Endodermal cell (in vitro differentiated cells): Measurements from ENCODE around the gene MFNG. TPM values are rescaled to one million over a fixed set of nuclear protein-coding genes. Genes with fewer than 3 reads are reported as not detected.

Experiments
- DNase-seq: peaks from one replicate; pipeline ENCODE4 v3.0.0-alpha.2; 2017
- H3K27ac ChIP-seq: 2 replicates; pipeline ENCODE4 v1.5.1; 2013; ENCODE audit warnings: mild to moderate bottlenecking, low read depth, low read length, moderate library complexity
- H3K27me3 ChIP-seq: 2 replicates; pipeline ENCODE4 v1.6.1; 2013; ENCODE audit warnings: mild to moderate bottlenecking, low read length, moderate library complexity; ENCODE audit not compliant: insufficient read depth, control insufficient read depth, poor library complexity, severe bottlenecking
- H3K36me3 ChIP-seq: 2 replicates; pipeline ENCODE4 v1.7.0; 2013; ENCODE audit warnings: mild to moderate bottlenecking, low read length, moderate library complexity; ENCODE audit not compliant: control insufficient read depth, insufficient read depth
- H3K4me1 ChIP-seq: one replicate; pipeline ENCODE4 v1.7.0; 2013; ENCODE audit warnings: low read length; ENCODE audit not compliant: control insufficient read depth, insufficient read depth
- H3K4me3 ChIP-seq: 2 replicates; pipeline ENCODE4 v1.5.1; 2013; ENCODE audit warnings: mild to moderate bottlenecking, low read length, moderate library complexity
- H3K9ac ChIP-seq: 2 replicates; pipeline ENCODE4 v1.6.1; 2013; ENCODE audit warnings: mild to moderate bottlenecking, low read length, moderate library complexity; ENCODE audit not compliant: poor library complexity, severe bottlenecking; ENCODE audit errors: extremely low read depth
- H3K9me3 ChIP-seq: 2 replicates; pipeline ENCODE4 v1.6.1; 2013; ENCODE audit warnings: mild to moderate bottlenecking, low read length, moderate library complexity; ENCODE audit not compliant: control insufficient read depth
- H3K27ac Mint-ChIP-seq: 2 replicates; pipeline ENCODE4 v1.8.0; 2020; ENCODE audit warnings: mixed read lengths
- H3K27me3 Mint-ChIP-seq: 2 replicates; pipeline ENCODE4 v1.8.0; 2021; ENCODE audit warnings: mild to moderate bottlenecking, mixed read lengths; ENCODE audit not compliant: insufficient read depth
- H3K36me3 Mint-ChIP-seq: 2 replicates; pipeline ENCODE4 v1.8.0; 2020; ENCODE audit warnings: low read depth, mixed read lengths
- H3K4me1 Mint-ChIP-seq: 2 replicates; pipeline ENCODE4 v1.8.0; 2020; ENCODE audit warnings: mixed read lengths
- H3K4me3 Mint-ChIP-seq: 2 replicates; pipeline ENCODE4 v1.8.0; 2020; ENCODE audit warnings: mild to moderate bottlenecking, moderate library complexity, mixed read lengths
- H3K9me3 Mint-ChIP-seq: 2 replicates; pipeline ENCODE4 v1.8.0; 2020; ENCODE audit warnings: mild to moderate bottlenecking, mixed read lengths
- CTCF ChIP-seq: fragments of 200-600 bp; sonication (generic); conservative IDR thresholded peaks from 2 replicates; pipeline ENCODE4 v1.5.0; 2021; ENCODE audit warnings: antibody characterized with exemption, mild to moderate bottlenecking
- WGBS, 2 experiments: methylation state at CpG; one replicate each; pipeline versions ENCODE4 v1.1.5 to v1.1.7; 2013; ENCODE audit warnings: missing lambda C conversion rate in 2 of 2, mixed read lengths in 1 of 2; ENCODE audit not compliant: insufficient coverage in 1 of 2, insufficient read length in 1 of 2; 5-methylcytosine and 5-hydroxymethylcytosine counted together
- total RNA-seq, 2 donors: library from RNA; stranded (reverse); fragmentation: NEBNext Ultra II Directional in 1 of 2; extraction: Animal tissue kit (Norgen Biotek cat#: 25700) in 1 of 2; gene quantifications; 2 replicates in 1 of 2; 3 replicates in 1 of 2; pipeline ENCODE4 v1.2.1, GENCODE V29; 2021

Gene MFNG
- total RNA-seq, 2 donors from 2014 or later = 1.9 to 6.6 TPM

- no peaks in the 10 kb centered on the region for H3K4me1 ChIP-seq
- no peaks in the 10 kb centered on the region for H3K36me3 ChIP-seq
- Mint-ChIP-seq H3K27ac (no peak overlapping the region), H3K4me3 (no peak overlapping the region), H3K9me3 (no peaks in the 10 kb centered on the region), H3K36me3 (no peaks in the 10 kb centered on the region), H3K27me3 (peaks cover 7% of the 10 kb centered on the region), H3K4me1 (no peaks in the 10 kb centered on the region)
- 91 to 94% methylated on average over 8 to 12 of the region's 12 CpGs for WGBS, 2 experiments
- H3K27me3 ChIP-seq = peaks cover 4% of the 10 kb centered on the region
- no peaks in the 10 kb centered on the region for H3K9me3 ChIP-seq
- no peak for DNase-seq
- H3K27ac ChIP-seq = no peak overlapping the region
- no peak overlapping the region for H3K4me3 ChIP-seq
- no peak overlapping the region for H3K9ac ChIP-seq
- TF ChIP-seq CTCF = no peak
These were observed 40.2 kb upstream of the MFNG start for GRCh38 chr22:37526376-37526775.

GRCh38 chr22:37525746-37526350 is 39.7 kb upstream of the MFNG start:
- H3K4me3 Mint-ChIP-seq = no peak overlapping the region
- DNase-seq = no peak
- H3K27ac Mint-ChIP-seq = no peak overlapping the region
- H3K4me3 ChIP-seq = no peak overlapping the region
- no peaks in the 10 kb centered on the region for H3K4me1 Mint-ChIP-seq
- peaks cover 10% of the 10 kb centered on the region for H3K27me3 ChIP-seq
- no peaks in the 10 kb centered on the region for H3K9me3 Mint-ChIP-seq
- H3K9ac ChIP-seq = no peak overlapping the region
- no peaks in the 10 kb centered on the region for H3K36me3 ChIP-seq
- no peaks in the 10 kb centered on the region for H3K9me3 ChIP-seq
- no peaks in the 10 kb centered on the region for H3K36me3 Mint-ChIP-seq
- TF ChIP-seq CTCF = no peak
- 88 to 95% methylated on average over 5 to 7 of the region's 7 CpGs for WGBS, 2 experiments
- no peak overlapping the region for H3K27ac ChIP-seq
- H3K27me3 Mint-ChIP-seq = peaks cover 13% of the 10 kb centered on the region
- H3K4me1 ChIP-seq = no peaks in the 10 kb centered on the region

- no peak for DNase-seq
- no peaks in the 10 kb centered on the region for H3K4me1 Mint-ChIP-seq
- H3K4me1 ChIP-seq = no peaks in the 10 kb centered on the region
- no peaks in the 10 kb centered on the region for H3K9me3 Mint-ChIP-seq
- no peaks in the 10 kb centered on the region for H3K36me3 Mint-ChIP-seq
- H3K27ac ChIP-seq = no peak overlapping the region
- WGBS, 2 experiments = 74 to 79% methylated on average over 6 to 10 of the region's 10 CpGs
- no peak for TF ChIP-seq CTCF
- no peak overlapping the region for H3K4me3 ChIP-seq
- H3K27ac Mint-ChIP-seq = no peak overlapping the region
- peaks cover 14% of the 10 kb centered on the region for H3K27me3 ChIP-seq
- H3K27me3 Mint-ChIP-seq = peaks cover 17% of the 10 kb centered on the region
- no peaks in the 10 kb centered on the region for H3K36me3 ChIP-seq
- no peak overlapping the region for H3K4me3 Mint-ChIP-seq
- H3K9ac ChIP-seq = no peak overlapping the region
- H3K9me3 ChIP-seq = no peaks in the 10 kb centered on the region
These were observed 39.0 kb upstream of the MFNG start for GRCh38 chr22:37525073-37525745.
